Panc1 (cell line): ENCODE data around the gene TMEM132C. TPM values are rescaled to one million over a fixed set of nuclear protein-coding genes. Genes with fewer than 3 reads are reported as not detected.

Experiments
- ATAC-seq: fragments of 200-7000 bp; cut with Tn5 transposase; 2 replicates; pipeline ENCODE4 v1.9.1; 2020; ENCODE audit warnings: mild to moderate bottlenecking, moderate library complexity
- BruUV-seq: library from RNA; stranded (reverse); fragments of 400-500 nt; replicated peaks from 2 replicates; lab custom pipeline; 2021; lab: Mats Ljungman, UMichigan
- CTCF ChIA-PET: fragments of 300-600 bp; sonication (Branson Sonifier 250); formaldehyde crosslinking; loops from one replicate; lab custom pipeline; 2022; ENCODE audit warnings: antibody characterized with exemption; lab: Charles Lee
- POLR2A ChIA-PET: fragments of 300-600 bp; sonication (Branson Sonifier 250); formaldehyde crosslinking; loops from one replicate; lab custom pipeline; 2022; ENCODE audit warnings: antibody characterized with exemption; lab: Charles Lee
- DNase-seq: peaks from one replicate; pipeline ENCODE4 v3.0.0-alpha.2; 2010; ENCODE audit warnings: low read depth, low spot score
- H3K27ac ChIP-seq: 2 replicates; pipeline ENCODE4 v1.5.1; 2011; ENCODE audit warnings: mild to moderate bottlenecking, low read length, inconsistent platforms
- H3K27me3 ChIP-seq: fragments of 200-500 bp; sonication (Bioruptor generic); 2 replicates; pipeline ENCODE4 v1.6.0; 2014; ENCODE audit warnings: low read length, inconsistent platforms; ENCODE audit not compliant: control insufficient read depth, insufficient read depth
- H3K36me3 ChIP-seq: fragments of 200-500 bp; sonication (Bioruptor generic); 2 replicates; pipeline ENCODE4 v1.5.1; 2014; ENCODE audit warnings: inconsistent platforms, mild to moderate bottlenecking, low read length, moderate library complexity; ENCODE audit not compliant: control insufficient read depth, insufficient read depth
- H3K4me1 ChIP-seq: 2 replicates; pipeline ENCODE4 v1.5.1; 2011; ENCODE audit warnings: inconsistent platforms, mild to moderate bottlenecking, low read length, moderate library complexity; ENCODE audit not compliant: control insufficient read depth, insufficient read depth
- H3K4me3 ChIP-seq, 2 experiments: 2 replicates each; pipeline ENCODE4 v1.5.1; 2011 to 2012; ENCODE audit warnings: low read depth in 2 of 2, low read length in 2 of 2, mild to moderate bottlenecking in 2 of 2, inconsistent platforms in 1 of 2, moderate library complexity in 1 of 2
- H3K9me3 ChIP-seq: fragments of 200-500 bp; sonication (Bioruptor generic); 2 replicates; pipeline ENCODE4 v1.5.1; 2014; ENCODE audit warnings: low read depth, mild to moderate bottlenecking, inconsistent platforms, low read length, moderate library complexity; ENCODE audit not compliant: control insufficient read depth, insufficient read depth
- CTCF ChIP-seq: fragments of 450-650 bp; IDR thresholded peaks from 2 replicates; pipeline ENCODE4 v1.5.1; 2017; ENCODE audit warnings: mild to moderate bottlenecking
- POLR2AphosphoS5 ChIP-seq: IDR thresholded peaks from 2 replicates; pipeline ENCODE4 v1.6.1; 2012; ENCODE audit warnings: mild to moderate bottlenecking, low read depth, low read length, moderate library complexity
- REST ChIP-seq, 2 experiments: IDR thresholded peaks; 2 replicates each; pipeline ENCODE4 v1.6.1; 2011 to 2012; ENCODE audit warnings: low read depth in 2 of 2, control low read depth in 1 of 2, low read length in 1 of 2, mild to moderate bottlenecking in 1 of 2, moderate library complexity in 1 of 2; ENCODE audit not compliant: insufficient read depth in 1 of 2
- SIN3A ChIP-seq: IDR thresholded peaks from 2 replicates; pipeline ENCODE4 v1.6.1; 2012; ENCODE audit warnings: low read depth, mild to moderate bottlenecking, low read length, moderate library complexity, borderline replicate concordance; ENCODE audit not compliant: insufficient read depth
- TCF7L2 ChIP-seq: IDR thresholded peaks from 2 replicates; pipeline ENCODE4 v1.6.1; 2011; ENCODE audit warnings: mild to moderate bottlenecking, low read depth, low read length, inconsistent platforms
- in situ Hi-C: cut with HindIII; loops from 2 replicates; pipeline ENCODE4 v1.10.0; 2016; ENCODE audit warnings: low sequenced_read_pairs, low pct_unique_long_range_greater_than_20kb
- intact Hi-C: fragments of 100-400 bp; cut with micrococcal nuclease; formaldehyde crosslinking; loops from one replicate; pipeline ENCODE4 v1.10.0; 2022; ENCODE audit not compliant: unreplicated experiment
- total RNA-seq: library from RNA; stranded (reverse); gene quantifications from one replicate; pipeline ENCODE4 v1.2.1, GENCODE V29; 2021; ENCODE audit not compliant: unreplicated experiment

Gene TMEM132C
- total RNA-seq, 1 experiment from 2014 or later, result not detected

GRCh38 chr12:128707488-128707887, 440.5 kb downstream of the TMEM132C start:
- ChIA-PET POLR2A (no interaction called here), CTCF (no interaction called here)
- in situ Hi-C loops (no loop called here), intact Hi-C loops (no loop called here)
- ATAC-seq (no peak), DNase-seq (no peak)
- no peaks in the 10 kb centered on the region for H3K4me1 ChIP-seq
- no peaks in the 10 kb centered on the region for H3K9me3 ChIP-seq
- no peak for TF ChIP-seq REST (IDR thresholded peaks at IDR 0.05; ENCODE audit: insufficient read depth in 1 of 2, low read depth in 2 of 2, low read length in 1 of 2)
- peak; percentile 32; the same call in 1 of the 2 replicates for TF ChIP-seq CTCF
- H3K36me3 ChIP-seq, result no peaks in the 10 kb centered on the region
- H3K27me3 ChIP-seq, result no peaks in the 10 kb centered on the region
- H3K27ac ChIP-seq, result no peak overlapping the region
- no peak overlapping the region for H3K4me3 ChIP-seq
- no TSS peak for BruUV-seq

- no peak for ATAC-seq
- in situ Hi-C loops, result no loop called here
- no TSS peak for BruUV-seq
- Histone ChIP-seq H3K4me1 (no peaks in the 10 kb centered on the region), H3K4me3 (no peak overlapping the region), H3K27ac (no peak overlapping the region), H3K9me3 (no peaks in the 10 kb centered on the region), H3K27me3 (no peaks in the 10 kb centered on the region), H3K36me3 (no peaks in the 10 kb centered on the region)
- no peak for DNase-seq
- intact Hi-C loops, result no loop called here
- CTCF ChIA-PET, result no interaction called here
- POLR2A ChIA-PET, result no interaction called here
- TF ChIP-seq REST (IDR thresholded peaks at IDR 0.05; ENCODE audit: insufficient read depth in 1 of 2, low read depth in 2 of 2, low read length in 1 of 2) (no peak), CTCF (no peak), SIN3A (no peak), TCF7L2 (no peak), POLR2AphosphoS5 (no peak)
These were observed 441.8 kb downstream of the TMEM132C start for GRCh38 chr12:128708789-128709188.
